ENCODE results near the gene ITPRID1. TPM values are rescaled to one million over a fixed set of nuclear protein-coding genes. Genes with fewer than 3 reads are reported as not detected.

Gene ITPRID1
- total RNA-seq, 2 experiments from 2014 or later: not detected

- Histone ChIP-seq H3K36me3 (ENCODE audit: insufficient read depth, low read length) (no peaks in the 10 kb centered on the region), H3K9me3 (ENCODE audit: control insufficient read depth in 1 of 2, insufficient read depth in 1 of 2, low read length in 2 of 2) (peaks cover 0 to 5% of the 10 kb centered on the region in 2 experiments), H3K27me3 (ENCODE audit: control insufficient read depth in 1 of 2, insufficient read depth in 2 of 2, low read length in 2 of 2) (no peaks in the 10 kb centered on the region), H3K27ac (ENCODE audit: low read depth in 1 of 2, low read length in 2 of 2) (no peak overlapping the region), H3K4me1 (ENCODE audit: insufficient read depth, low read length) (no peaks in the 10 kb centered on the region), H3K4me3 (ENCODE audit: low read length) (no peak overlapping the region)
- Mint-ChIP-seq H3K36me3 (ENCODE audit: low read depth) (no peaks in the 10 kb centered on the region), H3K4me1 (ENCODE audit: low read depth) (no peaks in the 10 kb centered on the region), H3K27ac (no peak overlapping the region), H3K4me3 (no peak overlapping the region), H3K27me3 (no peaks in the 10 kb centered on the region), H3K9me3 (no peaks in the 10 kb centered on the region)
- no peak for TF ChIP-seq CTCF (IDR thresholded peaks at IDR 0.05)
- intact Hi-C loops (cut with DNase I, micrococcal nuclease): no loop called here
- ATAC-seq (ENCODE audit: poor library complexity): no peak
- ChIA-PET CTCF (no interaction called here), POLR2A (no interaction called here)
- no peak for DNase-seq
Measured at GRCh38 chr7:31683445-31684225, 169.7 kb downstream of the ITPRID1 start.

DNA sequence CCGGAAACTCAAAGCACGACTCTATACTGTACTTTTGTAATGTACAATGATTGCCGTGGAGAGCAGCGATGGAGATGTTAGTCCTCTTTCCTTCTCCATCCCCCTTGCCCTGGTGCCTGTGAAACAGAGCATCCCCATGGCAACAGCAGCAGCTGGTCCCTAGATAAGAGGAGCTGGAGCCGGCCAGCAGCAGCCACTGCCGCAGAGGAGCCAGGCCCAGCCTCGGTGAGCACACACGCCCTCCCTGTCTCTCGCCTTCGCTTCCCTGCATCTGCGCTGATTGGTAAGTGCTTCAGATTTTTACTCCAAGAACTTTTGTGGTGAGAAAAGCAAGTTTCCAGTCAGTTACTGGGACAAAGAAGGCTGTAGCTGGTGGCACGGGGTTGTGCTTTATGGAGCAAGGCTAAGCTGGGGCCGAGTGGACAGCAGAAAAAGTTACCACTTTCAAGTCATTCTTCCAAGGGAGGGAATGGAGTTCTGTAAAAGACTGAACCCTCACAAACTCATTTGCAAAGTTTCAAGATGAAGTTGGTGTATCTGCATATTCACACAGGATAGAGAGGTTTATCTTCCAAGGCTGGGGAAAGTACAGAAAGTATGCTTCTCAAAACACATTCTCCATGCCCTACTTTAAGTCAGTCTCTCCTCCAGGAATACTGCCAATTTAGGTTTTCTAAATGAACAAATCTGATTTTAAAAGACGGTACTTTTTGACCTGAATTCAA lies 173.3 kb downstream of the ITPRID1 start, which contains the start of gene PPP1R17:
Gene PPP1R17 (plus strand): TSS at position 192 of the 725 bp plus-strand sequence. CDS start 5,227 bp downstream, outside the sequence.
- Histone ChIP-seq H3K4me1 (ENCODE audit: insufficient read depth, low read length) (no peaks in the 10 kb centered on the region), H3K36me3 (ENCODE audit: insufficient read depth, low read length) (no peaks in the 10 kb centered on the region), H3K27me3 (ENCODE audit: control insufficient read depth in 1 of 2, insufficient read depth in 2 of 2, low read length in 2 of 2) (no peaks in the 10 kb centered on the region), H3K4me3 (ENCODE audit: low read length) (no peak within 1 kb of the TSS), H3K9me3 (ENCODE audit: control insufficient read depth in 1 of 2, insufficient read depth in 1 of 2, low read length in 2 of 2) (peaks cover 0 to 5% of the 10 kb centered on the region in 2 experiments), H3K27ac (ENCODE audit: low read depth in 1 of 2, low read length in 2 of 2) (no peak within 1 kb of the TSS)
- ChIA-PET CTCF (no interaction called here), POLR2A (no interaction called here)
- intact Hi-C loops (cut with DNase I, micrococcal nuclease): no loop called here
- DNase-seq (no peak), ATAC-seq (ENCODE audit: poor library complexity) (no peak)
- Mint-ChIP-seq H3K4me1 (ENCODE audit: low read depth) (no peaks in the 10 kb centered on the region), H3K4me3 (no peak within 1 kb of the TSS), H3K27me3 (no peaks in the 10 kb centered on the region), H3K36me3 (ENCODE audit: low read depth) (no peaks in the 10 kb centered on the region), H3K9me3 (no peaks in the 10 kb centered on the region), H3K27ac (no peak within 1 kb of the TSS)
- no peak for TF ChIP-seq CTCF (IDR thresholded peaks at IDR 0.05)

GRCh38 chr7:31688372-31688771 lies 174.5 kb downstream of the ITPRID1 start:
- intact Hi-C loops (cut with DNase I, micrococcal nuclease): no loop called here

More at GRCh38 chr7:31688372-31688771, 174.5 kb downstream of the ITPRID1 start:
- Histone ChIP-seq H3K4me1 (ENCODE audit: insufficient read depth, low read length) (no peaks in the 10 kb centered on the region), H3K27ac (ENCODE audit: low read depth in 1 of 2, low read length in 2 of 2) (no peak overlapping the region), H3K9me3 (ENCODE audit: control insufficient read depth in 1 of 2, insufficient read depth in 1 of 2, low read length in 2 of 2) (peaks cover 0 to 5% of the 10 kb centered on the region in 2 experiments), H3K4me3 (ENCODE audit: low read length) (no peak overlapping the region), H3K27me3 (ENCODE audit: control insufficient read depth in 1 of 2, insufficient read depth in 2 of 2, low read length in 2 of 2) (no peaks in the 10 kb centered on the region), H3K36me3 (ENCODE audit: insufficient read depth, low read length) (no peaks in the 10 kb centered on the region)
- no peaks in the 10 kb centered on the region for H3K27me3 Mint-ChIP-seq
- ATAC-seq (ENCODE audit: poor library complexity) (no peak), DNase-seq (peak in 3 of 14 experiments; percentile 9 to 31 (median 12))
- no peak overlapping the region for H3K4me3 Mint-ChIP-seq
- H3K36me3 Mint-ChIP-seq (ENCODE audit: low read depth): no peaks in the 10 kb centered on the region
- CTCF ChIA-PET: no interaction called here
- H3K9me3 Mint-ChIP-seq: no peaks in the 10 kb centered on the region
- POLR2A ChIA-PET: no interaction called here
- no peak for TF ChIP-seq CTCF (IDR thresholded peaks at IDR 0.05)
- H3K27ac Mint-ChIP-seq: no peak overlapping the region
- H3K4me1 Mint-ChIP-seq (ENCODE audit: low read depth): no peaks in the 10 kb centered on the region

Measured in CD4-positive, alpha-beta T cell (primary cell).